ENCODE data around the gene E4F1. TPM values are rescaled to one million over a fixed set of nuclear protein-coding genes. Genes with fewer than 3 reads are reported as not detected.

E4F1 gene
- total and polyA plus RNA-seq, 9 of the 15 experiments (the other 6 are each of a cell fraction or from before 2014, with no cell fraction given): 0.48 to 94.9 (median 20.4) TPM

GRCh38 chr16:2251296-2252111 lies 28.1 kb downstream of the E4F1 start, which contains the start of gene ECI1 (continued):
- TF ChIP-seq, protein P1, sequence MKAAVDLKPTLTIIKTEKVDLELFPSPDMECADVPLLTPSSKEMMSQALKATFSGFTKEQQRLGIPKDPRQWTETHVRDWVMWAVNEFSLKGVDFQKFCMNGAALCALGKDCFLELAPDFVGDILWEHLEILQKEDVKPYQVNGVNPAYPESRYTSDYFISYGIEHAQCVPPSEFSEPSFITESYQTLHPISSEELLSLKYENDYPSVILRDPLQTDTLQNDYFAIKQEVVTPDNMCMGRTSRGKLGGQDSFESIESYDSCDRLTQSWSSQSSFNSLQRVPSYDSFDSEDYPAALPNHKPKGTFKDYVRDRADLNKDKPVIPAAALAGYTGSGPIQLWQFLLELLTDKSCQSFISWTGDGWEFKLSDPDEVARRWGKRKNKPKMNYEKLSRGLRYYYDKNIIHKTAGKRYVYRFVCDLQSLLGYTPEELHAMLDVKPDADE (conservative IDR thresholded peaks at IDR 0.05; ENCODE audit: control insufficient read depth, low read depth, low read length): peak; percentile 68
- TF ChIP-seq TAF7 (tag; IDR thresholded peaks at IDR 0.05) (peak; percentile 76; the same call in 1 of the 2 replicates), ZFX (CRISPR knock-in tag; IDR thresholded peaks at IDR 0.05) (peak; percentile 99), SIN3B (IDR thresholded peaks at IDR 0.05; ENCODE audit: low read depth) (peak; percentile 84; the same call in 1 of the 2 replicates), SOX6 (IDR thresholded peaks at IDR 0.05) (peak; percentile 51), NR2C2 (CRISPR knock-in tag; IDR thresholded peaks at IDR 0.05) (peak; percentile 77), NR2C2 (tag; IDR thresholded peaks at IDR 0.05) (peak; percentile 96), MEF2D (tag; conservative IDR thresholded peaks at IDR 0.05; ENCODE audit: low read depth) (no peak), ZC3H4 (CRISPR knock-in tag; IDR thresholded peaks at IDR 0.05; ENCODE audit: borderline replicate concordance) (peak; percentile 76; the same call in 1 of the 2 replicates), TOE1 (IDR thresholded peaks at IDR 0.05; ENCODE audit: borderline replicate concordance) (peak; percentile 55; the same call in 1 of the 2 replicates), TOE1 (CRISPR knock-in tag; IDR thresholded peaks at IDR 0.05; ENCODE audit: borderline replicate concordance, low read depth) (no peak), CREB1 (IDR thresholded peaks at IDR 0.05) (peak; percentile 40), CREB1 (CRISPR knock-in tag; IDR thresholded peaks at IDR 0.05) (no peak; the same call in 1 of the 2 replicates), NR4A1 (CRISPR knock-in tag; IDR thresholded peaks at IDR 0.05) (no peak), NR4A1 (tag; IDR thresholded peaks at IDR 0.05) (0 out of 2 replicates have a peak, but pooled peaks have one; percentile 10), CBFA2T3 (IDR thresholded peaks at IDR 0.05) (peak; percentile 10)
- TF ChIP-seq, protein P2, sequence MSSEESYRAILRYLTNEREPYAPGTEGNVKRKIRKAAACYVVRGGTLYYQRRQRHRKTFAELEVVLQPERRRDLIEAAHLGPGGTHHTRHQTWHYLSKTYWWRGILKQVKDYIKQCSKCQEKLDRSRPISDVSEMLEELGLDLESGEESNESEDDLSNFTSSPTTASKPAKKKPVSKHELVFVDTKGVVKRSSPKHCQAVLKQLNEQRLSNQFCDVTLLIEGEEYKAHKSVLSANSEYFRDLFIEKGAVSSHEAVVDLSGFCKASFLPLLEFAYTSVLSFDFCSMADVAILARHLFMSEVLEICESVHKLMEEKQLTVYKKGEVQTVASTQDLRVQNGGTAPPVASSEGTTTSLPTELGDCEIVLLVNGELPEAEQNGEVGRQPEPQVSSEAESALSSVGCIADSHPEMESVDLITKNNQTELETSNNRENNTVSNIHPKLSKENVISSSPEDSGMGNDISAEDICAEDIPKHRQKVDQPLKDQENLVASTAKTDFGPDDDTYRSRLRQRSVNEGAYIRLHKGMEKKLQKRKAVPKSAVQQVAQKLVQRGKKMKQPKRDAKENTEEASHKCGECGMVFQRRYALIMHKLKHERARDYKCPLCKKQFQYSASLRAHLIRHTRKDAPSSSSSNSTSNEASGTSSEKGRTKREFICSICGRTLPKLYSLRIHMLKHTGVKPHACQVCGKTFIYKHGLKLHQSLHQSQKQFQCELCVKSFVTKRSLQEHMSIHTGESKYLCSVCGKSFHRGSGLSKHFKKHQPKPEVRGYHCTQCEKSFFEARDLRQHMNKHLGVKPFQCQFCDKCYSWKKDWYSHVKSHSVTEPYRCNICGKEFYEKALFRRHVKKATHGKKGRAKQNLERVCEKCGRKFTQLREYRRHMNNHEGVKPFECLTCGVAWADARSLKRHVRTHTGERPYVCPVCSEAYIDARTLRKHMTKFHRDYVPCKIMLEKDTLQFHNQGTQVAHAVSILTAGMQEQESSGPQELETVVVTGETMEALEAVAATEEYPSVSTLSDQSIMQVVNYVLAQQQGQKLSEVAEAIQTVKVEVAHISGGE (CRISPR knock-in tag; IDR thresholded peaks at IDR 0.05): peak in 1 of 3 experiments; percentile 62; a peak in 1 of 6 replicates
- TF ChIP-seq, protein P3, sequence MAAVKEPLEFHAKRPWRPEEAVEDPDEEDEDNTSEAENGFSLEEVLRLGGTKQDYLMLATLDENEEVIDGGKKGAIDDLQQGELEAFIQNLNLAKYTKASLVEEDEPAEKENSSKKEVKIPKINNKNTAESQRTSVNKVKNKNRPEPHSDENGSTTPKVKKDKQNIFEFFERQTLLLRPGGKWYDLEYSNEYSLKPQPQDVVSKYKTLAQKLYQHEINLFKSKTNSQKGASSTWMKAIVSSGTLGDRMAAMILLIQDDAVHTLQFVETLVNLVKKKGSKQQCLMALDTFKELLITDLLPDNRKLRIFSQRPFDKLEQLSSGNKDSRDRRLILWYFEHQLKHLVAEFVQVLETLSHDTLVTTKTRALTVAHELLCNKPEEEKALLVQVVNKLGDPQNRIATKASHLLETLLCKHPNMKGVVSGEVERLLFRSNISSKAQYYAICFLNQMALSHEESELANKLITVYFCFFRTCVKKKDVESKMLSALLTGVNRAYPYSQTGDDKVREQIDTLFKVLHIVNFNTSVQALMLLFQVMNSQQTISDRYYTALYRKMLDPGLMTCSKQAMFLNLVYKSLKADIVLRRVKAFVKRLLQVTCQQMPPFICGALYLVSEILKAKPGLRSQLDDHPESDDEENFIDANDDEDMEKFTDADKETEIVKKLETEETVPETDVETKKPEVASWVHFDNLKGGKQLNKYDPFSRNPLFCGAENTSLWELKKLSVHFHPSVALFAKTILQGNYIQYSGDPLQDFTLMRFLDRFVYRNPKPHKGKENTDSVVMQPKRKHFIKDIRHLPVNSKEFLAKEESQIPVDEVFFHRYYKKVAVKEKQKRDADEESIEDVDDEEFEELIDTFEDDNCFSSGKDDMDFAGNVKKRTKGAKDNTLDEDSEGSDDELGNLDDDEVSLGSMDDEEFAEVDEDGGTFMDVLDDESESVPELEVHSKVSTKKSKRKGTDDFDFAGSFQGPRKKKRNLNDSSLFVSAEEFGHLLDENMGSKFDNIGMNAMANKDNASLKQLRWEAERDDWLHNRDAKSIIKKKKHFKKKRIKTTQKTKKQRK (IDR thresholded peaks at IDR 0.05; ENCODE audit: borderline replicate concordance, low read depth, low read length): no peak

All from K562 (cell line).